Measurements from ENCODE around the gene DLGAP1.

- TF ChIP-seq CTCF (IDR thresholded peaks at IDR 0.05) (no peak), ZFX (IDR thresholded peaks at IDR 0.05; ENCODE audit: borderline replicate concordance) (no peak)
Measured at GRCh38 chr18:4264347-4264791, 190.7 kb downstream of the DLGAP1 start.
